A204.1 (cell line): ENCODE results near the gene RNF187.
"Not testable (repeated sequence)": the region's sequence is repeated elsewhere in the genome, so short reads cannot be mapped to it uniquely, and the experiment has no call there.

ENCODE experiments used
- FAIRE-seq: peaks from 2 replicates; lab custom pipeline; 2012; peaks lifted over from hg19 to GRCh38; lab: Jason Lieb, UNC

Gene RNF187

GRCh38 chr1:228460821-228461220 is 26.4 kb upstream of the RNF187 start:
- FAIRE-seq: no peak

DNA sequence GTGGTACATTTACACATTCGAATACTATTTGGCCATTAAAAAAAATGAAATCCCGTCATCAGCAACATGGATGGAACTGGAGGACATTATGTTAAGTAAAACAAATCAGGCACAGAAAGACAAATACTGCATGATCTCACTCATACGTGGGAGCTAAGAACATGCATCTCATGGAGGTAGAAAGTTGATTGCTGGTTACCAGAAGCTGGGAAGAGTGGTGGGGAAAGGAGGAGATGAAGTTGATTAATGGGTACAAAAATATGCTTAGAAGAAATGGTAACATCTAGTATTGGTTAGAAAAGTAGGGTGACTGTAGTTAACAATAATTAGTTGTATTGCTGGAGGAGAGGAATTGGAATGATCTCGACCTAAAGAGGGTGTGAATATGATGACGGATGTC is 24.6 kb upstream of the RNF187 start:
- no peak for FAIRE-seq

DNA sequence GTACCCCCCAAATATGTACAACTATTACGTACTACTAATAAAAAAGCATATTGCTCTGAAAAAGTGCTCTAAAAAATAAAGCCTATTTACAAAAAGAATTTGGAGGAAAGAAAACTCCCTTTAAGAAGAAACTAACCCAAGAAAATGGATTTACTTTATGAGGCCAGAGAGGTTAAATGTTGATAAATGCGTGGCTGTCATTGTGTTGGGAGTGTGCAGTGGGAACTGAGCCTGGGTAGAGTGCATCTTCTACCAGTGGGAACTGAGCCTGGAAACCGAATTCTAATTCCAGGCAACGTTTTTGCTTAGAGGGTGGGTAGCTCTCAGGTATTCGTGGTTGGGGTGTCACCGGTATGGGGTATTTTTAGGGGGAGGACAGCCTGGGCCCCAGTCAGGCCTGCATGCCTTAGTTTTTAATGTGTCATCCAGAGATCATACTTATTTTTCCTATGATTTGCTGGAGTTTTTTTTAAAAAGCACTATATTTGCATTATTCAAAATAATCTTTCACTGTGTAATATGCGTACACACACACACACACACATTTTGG is 24.1 kb upstream of the RNF187 start:
- FAIRE-seq: no peak

GRCh38 chr1:228463559-228464455 is 23.4 kb upstream of the RNF187 start:
- FAIRE-seq: no peak

DNA sequence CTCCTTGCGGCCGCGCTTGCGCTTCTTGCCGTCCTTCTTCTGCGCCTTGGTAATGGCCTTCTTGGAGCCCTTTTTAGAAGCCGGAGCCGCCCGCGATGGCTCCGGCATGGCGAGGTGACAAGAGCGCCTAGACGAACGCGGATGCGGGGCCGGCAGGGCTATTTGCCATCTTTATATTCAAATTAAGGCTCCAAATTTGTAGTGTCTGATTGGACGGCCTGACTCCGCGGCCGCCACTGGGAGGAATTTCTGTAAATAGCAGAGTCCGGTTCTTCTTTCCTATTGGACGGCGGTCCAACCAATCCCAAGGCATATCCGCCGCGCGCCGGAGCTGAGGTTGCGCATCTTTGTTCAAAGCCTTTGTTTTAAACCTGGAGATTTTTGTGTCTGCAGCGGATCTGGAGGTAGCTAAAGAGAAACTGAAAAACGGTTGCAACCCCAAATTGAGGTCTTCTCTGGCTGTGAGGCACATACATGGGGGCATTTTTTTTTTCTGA is 22.6 kb upstream of the RNF187 start:
- FAIRE-seq: no peak

GRCh38 chr1:228465141-228465540 is 22.0 kb upstream of the RNF187 start:
- FAIRE-seq: no peak

DNA sequence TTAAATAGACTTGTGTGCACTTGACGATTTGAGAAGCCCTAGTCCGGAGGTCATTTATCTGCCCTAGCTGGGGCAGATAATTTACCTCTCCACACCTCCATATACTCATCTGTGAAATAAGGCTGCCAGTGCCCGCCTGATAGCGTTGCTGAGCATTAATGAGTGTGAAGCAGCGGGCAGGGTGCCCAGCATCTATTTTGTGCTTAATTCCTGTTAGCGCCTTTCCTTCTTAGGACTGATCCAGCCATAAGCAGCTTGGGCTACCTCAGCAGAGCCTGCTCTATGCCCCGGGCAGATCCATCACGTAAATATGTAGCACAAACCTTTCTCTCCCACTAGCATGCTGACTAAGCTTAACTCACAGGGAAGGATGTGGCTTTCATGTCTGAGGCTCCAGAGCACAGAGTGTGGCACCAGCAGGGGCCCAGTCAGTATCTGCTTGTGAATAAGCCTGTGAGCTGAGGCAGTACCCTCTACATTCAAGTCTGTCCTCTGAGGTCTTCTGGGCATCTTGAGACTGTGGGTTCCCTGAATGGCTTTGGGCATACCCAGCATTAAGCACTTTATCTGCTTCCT is 21.5 kb upstream of the RNF187 start:
- no peak for FAIRE-seq

DNA sequence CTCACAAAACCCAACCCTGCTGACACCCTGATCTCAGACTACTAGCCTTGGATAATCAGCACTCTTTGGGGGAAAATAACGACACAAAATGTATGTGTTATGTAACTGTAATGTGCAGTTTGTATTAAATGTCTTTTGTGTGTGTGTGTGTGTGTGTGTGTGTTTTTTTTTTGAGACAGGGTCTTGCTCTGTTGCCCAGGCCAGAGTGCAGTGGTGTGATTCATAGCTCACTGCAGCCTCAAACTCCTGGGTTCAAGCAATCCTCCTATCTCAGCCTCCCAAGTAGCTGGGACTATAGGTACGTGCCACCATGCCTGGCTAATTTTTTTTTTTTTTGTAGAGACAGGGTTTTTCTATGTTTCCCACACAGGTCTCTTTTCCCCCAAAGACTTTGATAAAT is 19.0 kb upstream of the RNF187 start:
- FAIRE-seq: not testable (repeated sequence)

- FAIRE-seq: no peak
Measured at GRCh38 chr1:228469413-228470162, 17.6 kb upstream of the RNF187 start.

- no peak for FAIRE-seq
Measured at GRCh38 chr1:228471154-228471761, 15.9 kb upstream of the RNF187 start.

DNA sequence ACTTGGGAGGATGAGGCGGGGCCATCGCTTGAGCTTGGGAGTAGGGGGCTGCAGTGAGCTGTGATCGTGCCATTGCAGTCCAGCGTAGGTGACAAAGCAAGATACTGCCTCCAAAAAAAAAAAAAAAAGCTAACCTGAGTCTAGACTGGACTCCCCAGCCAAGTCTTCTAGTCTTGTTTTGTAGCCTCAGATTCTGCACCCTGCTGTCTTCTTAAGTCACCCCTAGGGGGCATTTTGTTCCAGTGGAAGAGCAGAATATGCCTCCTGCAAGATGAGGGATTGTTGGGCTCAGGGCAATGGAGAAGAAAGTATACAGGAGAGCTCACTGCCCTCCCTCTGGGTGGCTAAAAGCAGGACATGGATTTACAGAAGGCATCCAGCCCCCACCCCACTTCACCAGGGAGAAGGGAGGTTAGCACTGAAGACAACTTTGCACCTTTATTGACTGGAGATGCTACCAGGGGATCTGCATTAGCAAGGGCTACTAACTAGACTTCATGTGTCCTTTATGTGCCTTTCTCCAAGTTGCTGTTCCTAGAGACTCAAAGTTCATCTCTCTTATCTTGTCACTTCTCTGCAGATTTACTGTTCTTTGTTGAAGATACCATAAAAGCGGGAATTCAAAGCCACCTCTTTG is 15.3 kb upstream of the RNF187 start:
- no peak for FAIRE-seq

DNA sequence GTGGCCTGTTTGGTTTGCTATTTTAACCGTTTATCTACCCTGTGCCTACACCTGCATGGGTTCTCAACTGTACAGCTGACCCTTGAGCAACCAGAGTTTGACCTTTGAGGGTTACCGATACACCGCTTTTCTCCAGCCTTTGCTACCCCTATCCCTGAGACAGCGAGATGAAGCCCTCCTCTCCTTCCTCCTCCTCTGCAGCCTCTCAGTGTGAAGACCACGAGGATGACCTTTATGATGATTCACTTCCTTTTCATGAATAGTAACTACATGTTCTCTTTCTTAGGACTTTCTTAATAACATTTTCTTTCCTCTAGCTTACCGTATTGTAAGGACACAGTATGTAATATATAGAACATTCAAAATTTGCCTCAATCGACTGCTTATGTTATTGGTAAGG is 14.5 kb upstream of the RNF187 start:
- no peak for FAIRE-seq

- no peak for FAIRE-seq
Measured at GRCh38 chr1:228474507-228474906, 12.7 kb upstream of the RNF187 start.

- no peak for FAIRE-seq
Measured at GRCh38 chr1:228475812-228476211, 11.4 kb upstream of the RNF187 start.

DNA sequence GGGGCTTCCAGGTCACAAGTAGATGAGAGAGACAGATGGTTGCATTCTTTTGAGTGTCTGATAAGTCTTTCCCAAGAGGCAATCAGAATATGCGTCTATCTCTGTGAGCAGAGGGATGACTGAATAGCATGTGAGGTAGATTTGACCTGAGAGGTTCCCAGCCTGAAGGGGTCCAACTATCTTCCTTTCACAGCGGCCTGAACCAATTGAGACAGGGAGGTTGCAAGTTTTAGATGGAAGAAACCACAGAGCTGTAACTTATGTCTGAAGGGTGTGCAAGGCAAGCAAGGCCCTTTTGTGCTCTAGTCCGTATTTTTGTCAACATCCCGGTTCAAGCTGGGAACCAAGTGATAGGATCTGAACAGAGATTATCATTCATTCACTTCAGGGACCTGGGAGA is 9.9 kb upstream of the RNF187 start:
- no peak for FAIRE-seq

GRCh38 chr1:228478326-228478725 is 8.9 kb upstream of the RNF187 start:
- FAIRE-seq: no peak

- no peak for FAIRE-seq
Measured at GRCh38 chr1:228478912-228479711, 8.1 kb upstream of the RNF187 start.

DNA sequence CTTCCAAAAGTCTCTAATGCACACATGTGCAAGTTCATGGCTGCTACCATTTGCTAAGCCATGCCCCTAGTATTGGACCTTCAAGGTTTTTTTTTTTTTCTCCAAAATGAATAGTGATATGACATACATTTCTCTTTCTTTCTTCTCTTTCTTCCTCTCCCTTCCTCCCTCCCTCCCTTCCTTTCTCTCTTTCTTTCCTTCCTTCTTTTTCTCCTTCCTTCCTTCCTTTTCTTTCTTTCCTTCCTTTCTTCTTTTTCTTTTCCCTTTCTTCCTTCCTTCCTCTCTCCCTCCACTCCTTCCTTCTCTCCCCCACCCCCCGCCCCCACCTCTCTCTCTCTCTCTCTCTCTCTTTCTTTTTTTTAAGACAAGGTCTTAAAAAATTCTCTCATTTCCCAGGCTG is 3.4 kb upstream of the RNF187 start:
- no peak for FAIRE-seq

GRCh38 chr1:228486596-228487335 is 416 bp upstream of the RNF187 start:
- FAIRE-seq: no peak

DNA sequence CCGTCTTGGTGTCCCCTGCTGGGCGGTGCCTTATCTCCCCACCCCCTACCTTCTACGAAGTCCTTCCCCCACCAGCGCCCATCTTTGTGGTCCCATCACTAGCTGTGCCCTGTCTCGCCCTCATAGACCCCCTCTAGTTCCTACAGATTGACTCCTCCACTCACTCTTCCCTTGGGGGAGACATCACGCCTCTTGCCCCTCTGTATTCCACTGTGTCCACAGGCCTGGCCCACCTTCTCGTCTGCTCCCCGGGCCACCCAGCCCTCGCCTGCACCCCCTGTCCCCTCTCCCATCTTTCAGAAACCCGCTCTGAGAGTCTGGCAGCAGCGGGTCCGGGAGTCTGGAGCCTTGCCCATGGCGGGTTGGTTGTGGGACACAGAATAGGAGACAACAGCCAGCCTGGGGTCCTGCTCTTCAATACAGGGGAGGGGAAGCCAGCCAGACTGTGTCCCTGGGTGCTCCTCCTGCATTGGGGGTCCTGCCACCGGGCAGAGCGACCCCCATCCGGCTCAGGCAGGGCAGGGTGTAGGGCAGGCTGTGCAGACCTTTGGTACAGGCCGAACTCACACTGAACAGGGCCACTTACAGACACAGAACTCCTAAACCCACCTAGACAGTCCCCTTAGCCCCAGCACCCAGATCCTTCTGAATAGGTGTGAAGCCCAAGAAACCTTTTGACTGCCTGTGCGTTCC is 1.1 kb downstream of the RNF187 start:
- no peak for FAIRE-seq
